NCI-H2227 (cell line): ENCODE results near the gene KRTAP5-10.
"Not testable (repeated sequence)": the region's sequence is repeated elsewhere in the genome, so short reads cannot be mapped to it uniquely, and the experiment has no call there.

ENCODE experiments used
- DNase-seq: peaks from one replicate; lab custom pipeline; 2025; ENCODE audit not compliant: unreplicated experiment; lab: John Stamatoyannopoulos, UW

The KRTAP5-10 gene

DNA sequence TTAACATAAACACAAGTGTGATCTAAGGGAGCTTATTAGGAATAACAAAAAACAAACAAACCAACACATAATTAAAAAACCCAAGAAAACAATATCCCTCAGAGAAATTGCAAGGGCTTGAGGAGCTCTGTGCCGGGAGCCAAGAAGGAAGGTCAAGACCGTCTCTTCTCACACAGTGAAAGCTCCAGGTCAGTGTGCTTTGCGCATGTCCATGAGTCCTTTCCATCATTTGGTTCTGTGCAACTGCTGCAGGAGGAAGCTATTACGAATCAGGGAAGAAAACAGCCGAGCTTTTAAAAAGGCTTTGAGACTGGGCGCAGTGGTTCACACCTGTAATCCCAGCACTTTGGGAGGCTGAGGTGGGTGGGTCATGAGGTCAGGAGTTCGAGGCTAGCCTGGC is 23.0 kb upstream of the KRTAP5-10 start:
- DNase-seq: no peak

DNA sequence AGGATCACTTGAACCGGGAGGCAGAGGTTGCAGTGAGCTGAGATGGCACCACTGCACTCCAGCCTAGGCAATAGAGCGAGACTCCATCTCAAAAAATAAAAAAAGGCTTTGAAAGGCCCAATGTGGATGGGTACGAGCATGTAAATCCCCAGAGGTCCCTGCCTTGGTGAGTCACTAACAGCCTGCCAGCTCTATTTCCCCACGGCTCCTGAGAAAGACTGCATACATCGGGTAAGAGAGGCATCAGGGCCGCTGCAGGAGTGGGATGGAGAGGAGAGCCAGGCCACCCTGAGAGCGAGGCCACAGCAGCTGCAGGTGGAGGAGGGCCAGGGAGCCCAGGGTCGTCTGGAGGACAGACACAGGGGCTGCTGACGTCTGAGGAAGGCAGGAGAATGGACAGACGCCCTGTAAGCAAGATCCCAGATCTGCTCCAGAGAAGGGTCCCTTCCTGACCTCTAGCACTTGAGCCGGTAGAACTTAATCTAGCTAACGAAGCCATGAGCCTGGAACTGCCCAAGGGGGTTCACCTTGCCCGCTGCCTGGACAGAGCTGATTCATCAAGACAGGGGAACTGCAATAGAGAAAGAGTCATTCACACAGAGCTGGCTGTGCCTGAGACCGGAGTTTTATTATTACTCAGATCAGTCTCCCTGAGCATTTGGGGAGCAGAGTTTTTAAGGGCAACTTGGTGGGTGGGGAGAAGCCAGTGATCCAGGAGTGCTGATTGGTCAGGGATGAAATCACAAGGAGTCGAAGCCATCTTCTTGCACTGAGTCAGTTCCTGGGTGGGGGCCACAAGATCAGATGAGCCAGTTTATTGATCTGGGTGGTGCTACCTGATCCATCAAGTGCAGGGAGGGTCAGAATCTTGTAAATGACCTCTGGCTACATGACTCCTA is 22.2 kb upstream of the KRTAP5-10 start:
- no peak for DNase-seq

DNA sequence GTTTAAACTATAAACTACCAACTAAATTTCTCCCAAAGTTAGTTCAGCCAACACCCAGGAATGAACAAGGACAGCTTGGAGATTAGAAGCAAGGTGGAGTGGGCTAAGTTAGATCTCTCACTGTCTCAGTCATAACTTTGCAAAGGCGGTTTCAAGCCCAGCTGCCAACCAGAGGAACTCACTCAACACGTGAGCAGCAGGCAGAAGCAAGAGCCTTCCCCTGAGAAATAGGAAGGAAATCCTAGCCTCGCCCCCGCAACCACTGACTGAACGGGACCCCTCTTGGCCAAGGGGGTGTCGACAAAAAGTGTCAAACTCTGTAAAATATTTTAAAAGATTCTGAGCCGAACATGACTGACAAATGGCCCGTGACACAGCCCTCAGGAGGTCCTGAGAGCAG is 21.5 kb upstream of the KRTAP5-10 start:
- no peak for DNase-seq

DNA sequence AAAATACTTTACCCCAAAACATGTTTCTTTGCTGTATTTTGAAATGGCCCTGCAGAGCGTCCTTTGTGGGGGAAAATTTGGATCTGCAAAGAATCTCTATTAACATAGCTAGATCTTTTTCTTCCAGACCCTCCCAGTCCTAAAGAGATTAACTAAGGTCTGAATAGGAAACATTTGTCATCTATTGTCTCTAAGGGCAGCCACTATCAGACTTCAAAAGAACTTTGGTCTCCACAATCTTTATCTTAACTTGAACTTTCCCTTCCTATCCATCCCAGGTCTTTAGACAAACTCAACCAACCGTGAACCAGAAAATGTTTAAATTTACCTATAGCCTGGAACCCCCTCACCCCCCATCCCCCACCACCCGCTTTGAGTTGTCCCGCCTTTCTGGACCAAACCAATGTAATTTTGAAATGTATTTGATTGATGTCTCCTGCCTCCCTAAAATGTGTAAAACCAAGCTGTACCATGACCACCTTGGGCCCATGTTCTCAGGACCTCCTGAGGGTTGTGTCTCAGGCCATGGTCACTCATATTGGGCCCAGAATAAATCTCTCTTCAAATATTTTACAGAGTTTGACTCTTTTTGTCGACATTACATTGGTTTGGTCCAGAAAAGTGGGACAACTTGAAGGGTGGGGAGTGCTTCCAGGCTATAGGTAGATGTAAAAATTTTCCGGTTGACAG is 20.7 kb upstream of the KRTAP5-10 start:
- DNase-seq: no peak

DNA sequence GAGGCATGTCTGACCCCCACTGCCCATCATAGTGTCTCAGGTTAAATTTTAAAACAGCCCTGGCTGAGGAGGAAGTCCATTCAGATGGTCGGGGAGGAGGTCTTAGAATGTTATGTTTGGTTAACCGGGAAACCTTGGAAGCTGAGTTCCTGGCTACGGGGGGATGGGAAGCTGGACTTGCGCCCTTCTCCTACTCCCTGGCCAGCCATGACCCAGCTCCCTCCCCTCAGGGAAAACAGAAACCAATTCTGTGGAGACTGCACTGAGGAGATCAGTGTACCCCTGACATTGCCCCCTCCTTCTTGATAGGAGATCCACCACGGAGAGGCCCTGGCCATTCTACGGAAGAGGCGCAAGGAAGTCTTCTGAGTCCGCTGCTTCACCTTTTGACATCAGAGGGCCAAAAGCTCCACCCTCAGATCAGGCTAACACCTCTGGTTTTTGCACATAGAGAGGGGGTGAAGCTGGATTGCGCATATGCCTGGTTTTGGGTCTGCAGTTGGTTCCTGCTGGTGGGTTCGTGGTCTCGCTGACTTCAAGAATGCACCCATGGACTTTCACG is 19.9 kb upstream of the KRTAP5-10 start:
- no peak for DNase-seq

DNA sequence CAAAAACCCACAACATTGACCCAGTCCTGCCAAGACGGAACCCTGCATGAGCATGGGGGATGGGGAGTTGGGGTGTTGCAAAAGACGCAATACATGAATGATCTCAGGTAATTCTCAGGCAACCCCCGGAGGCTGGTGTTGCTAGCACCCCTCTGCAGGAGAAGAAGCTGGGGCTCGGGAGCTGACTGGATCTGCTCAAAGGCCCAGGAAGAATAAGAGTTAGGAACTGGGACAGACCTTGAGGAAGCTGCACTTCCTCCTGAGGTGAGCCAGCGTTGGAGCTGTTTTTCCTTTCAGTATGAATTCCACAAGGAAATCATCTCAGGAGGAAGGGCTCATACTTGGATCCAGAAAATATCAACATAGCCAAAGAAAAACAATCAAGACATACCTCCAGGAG is 17.2 kb upstream of the KRTAP5-10 start, which contains the start of gene KRTAP5-9:
TSS of gene KRTAP5-9 (plus strand) at position 301 of the 400 bp plus-strand sequence. CDS start 238 bp downstream, outside the sequence.
- DNase-seq: no peak

DNA sequence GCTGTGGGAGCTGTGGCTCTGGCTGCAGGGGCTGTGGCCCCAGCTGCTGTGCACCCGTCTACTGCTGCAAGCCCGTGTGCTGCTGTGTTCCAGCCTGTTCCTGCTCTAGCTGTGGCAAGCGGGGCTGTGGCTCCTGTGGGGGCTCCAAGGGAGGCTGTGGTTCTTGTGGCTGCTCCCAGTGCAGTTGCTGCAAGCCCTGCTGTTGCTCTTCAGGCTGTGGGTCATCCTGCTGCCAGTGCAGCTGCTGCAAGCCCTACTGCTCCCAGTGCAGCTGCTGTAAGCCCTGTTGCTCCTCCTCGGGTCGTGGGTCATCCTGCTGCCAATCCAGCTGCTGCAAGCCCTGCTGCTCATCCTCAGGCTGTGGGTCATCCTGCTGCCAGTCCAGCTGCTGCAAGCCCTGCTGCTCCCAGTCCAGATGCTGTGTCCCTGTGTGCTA is 16.6 kb upstream of the KRTAP5-10 start:
- no peak for DNase-seq

DNA sequence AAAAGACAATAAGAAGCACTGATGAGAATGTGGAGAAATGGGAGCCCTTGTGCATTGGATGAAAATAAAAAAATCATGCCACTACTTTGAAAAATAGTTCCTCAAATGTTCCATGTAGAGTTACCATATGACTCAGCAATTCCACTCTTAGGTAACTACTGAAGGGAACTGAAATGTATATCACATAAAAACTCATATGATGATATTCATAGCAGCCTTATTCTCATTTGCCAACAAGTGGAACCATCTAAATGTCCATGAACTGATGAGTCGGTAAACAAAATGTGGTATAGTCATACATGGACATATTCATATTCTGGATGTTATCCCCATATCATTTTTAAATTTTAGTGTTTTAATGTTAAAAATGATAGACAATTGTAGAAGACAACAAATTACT is 13.7 kb upstream of the KRTAP5-10 start:
- no peak for DNase-seq

DNA sequence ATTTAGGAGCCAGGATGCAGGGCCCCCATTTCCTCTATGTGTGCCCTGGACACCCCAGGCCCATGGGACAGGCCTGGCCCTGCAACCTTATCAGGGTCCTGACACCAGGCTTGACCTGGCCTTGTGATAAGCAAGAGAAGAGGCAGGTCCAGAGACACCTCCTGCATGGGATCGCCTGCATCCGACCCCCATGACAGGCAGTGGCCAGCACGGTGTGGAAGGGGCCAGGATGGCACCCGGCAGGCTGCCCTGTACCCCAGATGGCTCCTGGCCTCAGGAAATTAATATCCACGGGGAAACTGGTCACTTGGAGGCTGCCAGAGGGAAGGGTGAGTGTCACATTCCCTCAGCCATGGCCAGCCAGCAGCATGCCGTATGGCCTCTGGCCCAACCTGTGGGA is 10.4 kb upstream of the KRTAP5-10 start:
- no peak for DNase-seq

DNA sequence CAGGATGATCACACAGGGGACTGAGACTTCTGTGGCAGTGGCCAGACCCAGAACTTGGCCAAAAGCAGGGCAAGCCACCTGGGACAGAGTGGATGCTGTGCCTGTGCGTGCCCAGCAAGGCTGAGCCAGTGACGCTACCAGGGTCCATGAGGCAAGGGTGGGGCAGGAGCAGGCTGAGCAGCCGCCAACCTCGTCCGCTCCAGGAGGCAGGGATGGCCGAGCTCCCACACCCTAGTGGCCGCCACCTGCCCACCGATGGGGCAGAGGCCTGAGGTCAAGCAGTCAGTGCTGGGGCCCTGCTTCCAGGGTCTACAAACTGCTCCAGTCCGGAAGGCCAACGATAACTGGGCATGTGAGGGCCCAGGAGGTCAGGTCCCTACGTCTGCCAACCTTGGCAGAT is 9.9 kb upstream of the KRTAP5-10 start:
- DNase-seq: no peak

DNA sequence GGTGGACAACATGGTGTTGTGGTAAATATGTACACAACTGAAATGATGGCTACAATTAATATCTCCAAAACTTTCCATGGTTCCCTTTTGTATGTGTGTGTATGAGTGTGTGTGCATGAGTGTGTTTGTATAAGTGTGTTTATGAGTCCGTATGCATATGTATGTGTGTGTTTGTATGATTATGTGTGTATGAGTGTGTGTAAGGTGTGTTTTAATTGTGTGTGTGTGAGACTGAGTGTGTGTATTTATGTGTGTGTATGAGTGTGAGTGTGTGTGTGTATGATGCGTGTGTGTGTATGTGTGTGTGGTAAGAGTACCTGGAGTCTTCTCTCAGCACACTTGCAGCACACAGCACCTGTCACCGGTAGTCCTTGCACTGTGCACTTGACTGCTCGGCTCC is 9.3 kb upstream of the KRTAP5-10 start:
- DNase-seq: no peak

DNA sequence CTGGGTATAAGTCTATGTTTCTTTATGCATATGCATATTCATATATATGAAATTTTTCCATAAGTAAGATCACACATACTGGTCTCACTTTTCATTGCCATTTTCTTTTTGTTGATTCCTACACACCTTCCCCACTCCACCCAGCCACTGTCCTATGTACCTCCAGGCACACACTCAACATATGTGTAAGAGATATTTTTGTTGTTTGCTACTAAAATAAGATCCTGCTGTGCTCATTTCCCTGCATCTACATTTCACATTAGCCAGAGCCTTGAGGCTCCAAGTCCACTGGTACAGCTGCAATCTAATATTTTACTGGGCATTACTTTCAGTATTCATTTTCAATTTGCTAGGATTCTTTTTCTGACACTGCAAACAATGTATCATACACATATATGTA is 8.1 kb upstream of the KRTAP5-10 start:
- DNase-seq: no peak

DNA sequence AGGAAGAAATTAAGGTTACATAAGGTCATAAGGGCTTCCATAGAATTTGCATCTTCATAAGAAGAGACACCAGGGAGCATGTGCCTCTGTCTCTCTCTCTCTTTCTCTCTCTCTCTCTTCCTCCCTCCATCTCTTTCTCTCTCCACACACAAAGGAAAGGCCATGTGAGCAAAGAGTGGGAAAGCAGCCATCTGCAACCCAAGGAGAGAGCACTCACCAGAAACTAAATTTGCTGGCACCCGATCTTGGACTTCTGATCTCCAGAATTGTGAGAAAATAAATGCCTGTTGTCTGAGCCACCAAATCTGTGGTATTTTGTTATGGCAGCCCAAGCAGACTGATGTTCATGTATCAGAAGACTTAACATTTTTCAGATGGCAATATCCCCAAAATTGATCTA is 6.4 kb upstream of the KRTAP5-10 start:
- DNase-seq: no peak

DNA sequence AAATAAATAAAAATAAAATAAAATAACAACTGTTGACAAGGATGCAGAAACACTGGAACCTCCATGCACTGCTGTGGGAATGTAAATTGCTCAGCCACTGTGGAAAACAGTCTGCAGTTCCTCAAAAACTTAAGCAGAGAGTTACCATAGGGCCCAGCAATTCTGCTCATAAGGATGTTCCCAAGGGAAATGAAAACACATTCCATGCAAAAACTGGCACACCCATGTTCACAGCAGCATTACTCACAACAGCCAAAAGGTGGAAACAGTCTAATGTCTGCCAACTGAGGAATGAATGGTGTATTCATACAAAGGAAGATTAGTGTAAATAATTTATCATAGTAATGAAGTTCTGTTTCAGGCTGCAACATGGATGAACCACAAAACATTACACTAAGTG is 3.2 kb upstream of the KRTAP5-10 start:
- no peak for DNase-seq

DNA sequence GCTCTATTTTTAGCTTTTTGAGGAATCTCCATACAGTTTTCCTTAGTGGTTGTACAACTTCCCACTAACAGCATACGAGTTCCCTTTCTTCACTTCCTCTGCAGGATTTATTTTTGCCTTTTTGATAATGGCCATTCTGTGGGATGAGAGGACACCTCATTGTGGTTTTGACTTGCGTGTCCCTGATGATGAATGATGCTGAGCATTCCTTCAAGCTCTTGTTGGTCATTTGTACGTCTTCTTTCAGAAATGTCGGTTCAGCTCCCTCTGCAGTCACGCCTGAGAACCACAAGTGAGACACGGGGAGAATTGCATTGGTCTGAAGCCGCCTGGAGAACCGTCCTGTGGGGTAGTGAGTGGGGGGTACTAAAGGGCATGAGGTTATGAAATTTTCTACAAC is 2.0 kb upstream of the KRTAP5-10 start:
- no peak for DNase-seq

DNA sequence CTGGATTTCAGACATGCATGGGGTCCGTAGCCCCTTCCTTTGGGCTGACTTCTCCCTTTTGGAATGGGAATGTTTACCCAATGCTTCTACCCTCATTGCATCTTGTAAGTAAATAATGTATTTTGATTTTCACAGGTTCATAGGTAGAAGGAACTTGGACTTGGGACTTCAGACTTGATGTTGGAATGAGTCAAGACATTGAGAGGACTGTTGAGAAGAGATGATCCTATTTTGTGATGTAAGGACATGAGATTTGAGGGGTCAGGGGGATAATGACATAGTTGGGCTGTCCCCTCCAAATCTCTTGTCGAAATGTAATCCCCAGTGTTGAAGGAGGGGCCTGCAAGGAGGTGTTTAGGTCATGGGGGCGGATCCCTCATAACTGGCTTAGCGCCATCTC is 933 bp upstream of the KRTAP5-10 start:
- no peak for DNase-seq

DNA sequence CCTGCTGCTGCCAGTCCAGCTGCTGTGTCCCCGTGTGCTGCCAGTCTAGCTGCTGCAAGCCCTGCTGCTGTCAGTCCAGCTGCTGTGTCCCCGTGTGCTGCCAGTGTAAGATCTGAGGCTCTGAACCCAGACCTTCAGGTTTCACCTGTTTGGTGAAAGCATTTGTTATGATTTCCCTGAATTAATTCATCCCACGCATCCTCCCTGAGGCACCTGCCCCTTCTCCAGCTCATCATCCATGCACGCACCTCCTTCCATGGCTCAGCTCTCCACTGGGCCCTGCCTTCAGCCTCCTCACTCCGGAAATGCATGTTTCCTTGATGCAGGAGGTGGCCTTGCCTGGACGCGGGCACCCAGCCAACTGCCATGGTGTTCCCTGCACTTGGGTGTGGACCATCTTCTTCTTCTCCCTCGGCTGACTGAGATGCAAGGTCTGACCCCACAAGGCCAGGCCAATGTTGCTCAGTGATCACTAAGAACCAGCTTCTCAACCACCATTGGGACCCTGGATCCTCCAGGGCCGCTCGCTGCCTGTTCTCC is 788 bp downstream of the KRTAP5-10 start:
- no peak for DNase-seq

DNA sequence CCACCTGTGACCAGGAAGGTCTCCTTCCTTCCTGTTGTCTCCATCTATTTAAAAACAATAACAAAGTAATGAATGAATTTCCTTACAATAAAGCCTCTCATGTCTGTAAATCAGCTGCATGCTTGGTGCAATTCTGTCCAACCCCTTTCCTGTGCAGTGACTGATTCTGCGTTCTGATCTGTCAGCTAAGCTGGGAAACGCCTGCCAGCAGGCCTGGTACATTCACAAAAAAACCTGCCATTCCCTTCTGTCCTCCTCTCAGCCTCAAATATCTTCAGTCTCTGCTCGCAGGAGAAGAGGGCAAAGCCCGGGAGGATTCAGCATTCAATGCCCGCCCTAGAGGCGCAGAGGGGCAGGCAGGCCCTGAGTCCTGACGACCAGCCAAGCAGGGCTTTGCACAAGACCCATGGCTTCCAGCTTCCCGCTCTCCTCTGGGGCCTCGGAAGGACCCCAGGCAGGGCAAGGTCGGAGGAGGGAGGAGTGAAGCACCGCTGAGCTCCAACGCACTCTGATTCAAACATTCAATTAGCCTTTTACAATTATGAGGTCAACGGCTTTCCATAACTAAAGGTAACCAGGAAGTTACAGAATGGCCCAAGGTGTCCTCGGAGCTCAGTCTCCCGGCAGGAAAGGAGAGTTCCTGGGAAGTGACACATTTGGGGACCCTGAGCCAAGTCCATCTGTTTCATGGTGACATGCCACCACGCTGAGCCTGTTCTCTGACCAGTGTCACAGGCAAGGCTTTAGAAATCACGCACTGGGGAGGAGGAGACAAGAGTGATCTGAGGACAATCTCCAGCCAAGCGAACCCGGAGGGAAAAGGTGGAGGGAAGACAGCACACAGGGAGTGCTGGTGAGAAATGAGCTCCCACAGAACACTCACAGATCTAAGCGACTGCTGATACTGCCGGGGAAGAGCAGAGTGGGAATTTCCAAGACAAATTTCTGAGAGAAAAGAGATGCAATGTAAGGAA is 1.6 kb downstream of the KRTAP5-10 start:
- DNase-seq: not testable (repeated sequence)

DNA sequence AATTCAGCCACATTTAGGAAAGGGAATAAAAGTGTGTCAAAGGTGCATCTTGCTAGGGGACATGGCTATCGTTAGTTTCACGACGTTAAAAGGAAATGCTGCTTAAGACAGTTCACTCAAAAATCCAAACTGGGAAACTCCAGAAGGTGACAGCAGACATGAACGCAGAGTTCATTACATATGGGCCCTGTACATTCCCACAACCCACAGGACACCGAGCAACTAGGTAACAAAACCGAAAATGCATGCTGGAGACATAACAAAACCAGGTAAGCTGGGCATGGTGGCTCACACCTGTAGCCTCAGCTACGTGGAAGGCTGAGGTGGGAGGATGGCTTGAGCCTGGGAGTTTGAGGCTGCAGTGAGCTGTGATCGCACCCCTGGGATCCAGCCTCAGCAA is 2.3 kb downstream of the KRTAP5-10 start:
- not testable (repeated sequence) for DNase-seq

DNA sequence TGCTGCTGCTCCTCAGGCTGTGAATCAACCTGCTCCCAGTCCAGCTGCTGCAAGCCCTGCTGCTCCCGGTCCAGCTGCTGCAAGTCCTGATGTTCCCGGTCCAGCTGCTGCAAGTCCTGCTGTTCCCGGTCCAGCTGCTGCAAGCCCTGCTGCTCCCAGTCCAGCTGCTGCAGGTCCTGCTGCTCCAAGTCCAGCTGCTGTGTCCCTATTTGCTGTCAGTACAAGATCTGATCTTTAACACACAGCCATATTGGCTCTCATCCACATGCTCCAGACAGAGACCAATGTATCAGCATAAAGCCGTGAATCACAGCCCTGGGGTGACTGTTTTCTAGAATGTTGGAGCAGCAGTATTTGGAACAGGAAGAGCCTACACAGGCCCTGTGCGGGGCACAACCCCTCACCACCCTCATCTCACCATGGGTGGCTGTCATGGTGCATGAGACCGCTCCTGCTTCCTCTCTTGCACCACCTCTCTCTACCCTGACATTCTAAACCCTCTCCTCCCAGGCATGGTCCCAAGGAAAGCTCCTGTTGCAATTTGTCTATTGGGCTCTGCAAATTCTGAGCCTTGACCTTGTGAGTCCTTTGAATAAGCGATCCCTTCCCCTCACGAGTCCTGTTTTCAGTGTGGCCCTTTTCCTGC is 3.5 kb downstream of the KRTAP5-10 start:
- DNase-seq: no peak
